ENCODE measurements around the gene VEGFA. TPM values are rescaled to one million over a fixed set of nuclear protein-coding genes. Genes with fewer than 3 reads are reported as not detected.
A peak's percentile ranks its signal among the peaks of the same experiment; 100 is the strongest.

VEGFA gene
- total RNA-seq, 2 donors from 2014 or later, result 102 to 132 TPM

DNA sequence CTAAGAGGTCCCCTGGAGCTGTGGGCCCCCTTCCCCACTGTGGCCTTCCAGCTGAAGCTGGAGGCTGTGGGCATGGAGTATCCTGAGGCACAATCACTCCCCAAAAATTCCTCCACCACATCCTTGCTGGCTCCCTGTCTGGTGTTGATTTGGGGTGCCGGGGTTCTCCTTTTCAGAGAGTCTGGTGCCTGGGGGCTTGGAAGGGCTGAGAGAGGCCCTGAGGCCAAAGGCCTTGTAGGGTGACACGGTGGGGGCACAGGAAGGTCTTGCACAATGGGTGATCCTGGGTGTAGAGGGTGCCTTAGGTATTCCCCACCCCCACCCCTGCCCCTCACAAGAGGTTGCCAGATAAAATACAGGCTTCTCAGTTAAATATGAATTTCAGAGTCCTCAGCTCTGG lies 33.2 kb upstream of the VEGFA start:
- Histone ChIP-seq H3K4me3 (no peak overlapping the region), H3K27ac (peak overlapping the region in 1 of 2 donors; percentile 45), H3K36me3 (no peaks in the 10 kb centered on the region), H3K9me3 (no peaks in the 10 kb centered on the region), H3K4me1 (peaks cover 0 to 7% of the 10 kb centered on the region in 2 donors), H3K27me3 (no peaks in the 10 kb centered on the region)
- no peak for DNase-seq (ENCODE audit: low spot score)
- TF ChIP-seq, protein P1, sequence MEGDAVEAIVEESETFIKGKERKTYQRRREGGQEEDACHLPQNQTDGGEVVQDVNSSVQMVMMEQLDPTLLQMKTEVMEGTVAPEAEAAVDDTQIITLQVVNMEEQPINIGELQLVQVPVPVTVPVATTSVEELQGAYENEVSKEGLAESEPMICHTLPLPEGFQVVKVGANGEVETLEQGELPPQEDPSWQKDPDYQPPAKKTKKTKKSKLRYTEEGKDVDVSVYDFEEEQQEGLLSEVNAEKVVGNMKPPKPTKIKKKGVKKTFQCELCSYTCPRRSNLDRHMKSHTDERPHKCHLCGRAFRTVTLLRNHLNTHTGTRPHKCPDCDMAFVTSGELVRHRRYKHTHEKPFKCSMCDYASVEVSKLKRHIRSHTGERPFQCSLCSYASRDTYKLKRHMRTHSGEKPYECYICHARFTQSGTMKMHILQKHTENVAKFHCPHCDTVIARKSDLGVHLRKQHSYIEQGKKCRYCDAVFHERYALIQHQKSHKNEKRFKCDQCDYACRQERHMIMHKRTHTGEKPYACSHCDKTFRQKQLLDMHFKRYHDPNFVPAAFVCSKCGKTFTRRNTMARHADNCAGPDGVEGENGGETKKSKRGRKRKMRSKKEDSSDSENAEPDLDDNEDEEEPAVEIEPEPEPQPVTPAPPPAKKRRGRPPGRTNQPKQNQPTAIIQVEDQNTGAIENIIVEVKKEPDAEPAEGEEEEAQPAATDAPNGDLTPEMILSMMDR (IDR thresholded peaks at IDR 0.05), result no peak

DNA sequence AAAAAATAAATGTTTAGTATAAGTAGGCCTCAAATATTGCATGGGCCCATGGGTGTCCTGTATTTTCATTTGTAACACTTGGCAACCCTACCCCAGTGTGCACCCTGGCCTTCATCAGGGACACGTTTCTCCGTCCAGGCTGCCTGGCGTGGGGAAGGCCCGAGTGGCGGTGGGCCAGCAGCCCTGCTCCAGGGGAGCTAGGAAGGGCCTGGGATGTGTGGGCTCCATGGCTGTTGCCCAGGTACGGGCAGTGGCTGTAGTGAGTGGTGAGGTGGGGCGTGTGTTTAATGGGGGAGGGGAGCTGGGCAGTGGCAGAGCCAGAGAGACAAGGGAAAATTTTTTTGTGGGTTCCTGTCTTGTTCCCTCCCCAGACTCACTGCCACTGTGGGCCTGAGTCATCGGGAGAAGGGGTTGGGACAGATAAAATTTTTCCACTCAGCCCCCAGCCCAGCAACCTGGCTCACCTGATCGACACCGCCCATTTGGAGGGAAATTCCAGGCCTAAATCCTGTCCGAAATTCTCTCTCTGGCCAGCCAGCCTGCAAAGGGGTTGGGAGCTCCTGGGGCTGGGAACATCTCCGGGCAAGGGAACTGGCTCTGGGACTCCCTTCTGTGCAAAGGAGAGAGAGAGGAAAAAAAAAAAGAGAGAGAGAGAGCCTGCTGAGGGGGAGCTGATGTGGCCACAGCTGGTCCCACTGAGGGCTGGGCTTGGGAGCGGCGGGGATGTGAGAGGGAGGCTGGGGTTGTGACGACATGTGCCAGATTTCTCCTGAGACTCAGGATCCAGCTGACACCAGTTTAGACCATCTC lies 32.5 kb upstream of the VEGFA start:
- H3K36me3 ChIP-seq, result no peaks in the 10 kb centered on the region
- no peak overlapping the region for H3K4me3 ChIP-seq
- TF ChIP-seq, protein P1 (IDR thresholded peaks at IDR 0.05), result no peak
- no peaks in the 10 kb centered on the region for H3K27me3 ChIP-seq
- DNase-seq (ENCODE audit: low spot score), result no peak
- no peaks in the 10 kb centered on the region for H3K9me3 ChIP-seq
- H3K27ac ChIP-seq, result peak overlapping the region; percentile 45 to 56
- H3K4me1 ChIP-seq, result peaks cover 0 to 7% of the 10 kb centered on the region in 2 donors

DNA sequence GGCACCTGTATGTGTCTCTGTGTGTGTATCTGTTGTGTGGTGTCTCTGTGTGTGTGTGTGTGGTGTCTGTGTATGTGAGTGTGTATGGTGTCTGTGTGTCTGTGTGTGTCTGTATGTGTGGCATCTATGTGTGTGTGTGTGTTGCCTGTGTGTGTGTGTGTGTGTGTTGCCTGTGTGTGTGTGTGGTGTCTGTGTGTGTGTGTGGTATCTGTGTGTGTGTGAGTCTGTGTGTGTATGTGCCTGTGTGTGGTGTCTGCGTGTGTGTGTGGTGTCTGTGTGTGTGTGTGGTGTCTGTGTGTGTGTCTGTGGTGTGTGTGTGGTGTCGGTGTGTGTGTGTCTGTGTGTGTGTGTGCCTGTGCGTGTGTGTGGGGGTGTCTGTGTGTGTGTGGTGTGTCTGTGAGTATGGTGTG lies 31.7 kb upstream of the VEGFA start:
- peaks cover 0 to 7% of the 10 kb centered on the region in 2 donors for H3K4me1 ChIP-seq
- H3K9me3 ChIP-seq, result no peaks in the 10 kb centered on the region
- no peak overlapping the region for H3K27ac ChIP-seq
- TF ChIP-seq, protein P1 (IDR thresholded peaks at IDR 0.05), result no peak
- DNase-seq (ENCODE audit: low spot score), result no peak
- no peaks in the 10 kb centered on the region for H3K36me3 ChIP-seq
- no peak overlapping the region for H3K4me3 ChIP-seq
- H3K27me3 ChIP-seq, result no peaks in the 10 kb centered on the region

DNA sequence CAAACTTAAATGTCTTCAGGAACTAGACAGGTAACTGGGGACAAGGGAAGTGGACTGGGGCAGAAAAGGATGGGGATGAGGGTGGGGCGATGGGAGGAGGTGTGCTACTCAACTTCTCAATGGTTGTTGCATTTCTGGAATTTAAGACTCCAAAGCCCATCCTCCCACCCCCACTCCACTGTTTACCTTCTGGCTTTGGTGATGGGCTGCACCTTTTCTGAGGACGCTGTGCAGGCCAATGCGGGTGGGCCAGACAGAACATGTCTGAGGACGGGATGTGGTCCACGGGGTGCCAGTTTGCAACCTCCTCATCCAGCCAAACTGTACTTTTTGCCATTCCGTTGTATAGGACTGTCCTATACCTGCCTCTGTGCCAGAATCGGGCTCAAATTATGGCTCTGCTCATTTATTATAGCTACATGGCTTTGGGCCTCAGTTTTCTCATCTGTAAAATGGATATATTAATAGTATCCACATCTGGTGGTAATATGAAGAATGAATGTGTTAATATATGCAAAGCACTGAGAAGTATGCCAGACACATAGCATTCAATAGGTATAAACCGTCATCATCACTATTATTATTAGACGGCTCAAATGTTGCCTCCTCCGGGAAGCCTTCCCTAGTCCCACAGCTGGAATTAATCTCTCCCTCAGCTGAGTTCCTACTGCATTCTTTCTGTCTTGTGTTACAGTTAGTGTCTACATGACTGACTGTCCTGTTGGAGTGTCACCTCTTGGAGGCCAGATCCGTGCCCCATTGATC lies 31.0 kb upstream of the VEGFA start:
- no peaks in the 10 kb centered on the region for H3K9me3 ChIP-seq
- TF ChIP-seq, protein P1 (IDR thresholded peaks at IDR 0.05), result no peak
- H3K4me1 ChIP-seq, result peaks cover 0 to 7% of the 10 kb centered on the region in 2 donors
- H3K27me3 ChIP-seq, result no peaks in the 10 kb centered on the region
- no peaks in the 10 kb centered on the region for H3K36me3 ChIP-seq
- H3K4me3 ChIP-seq, result no peak overlapping the region
- H3K27ac ChIP-seq, result no peak overlapping the region
- DNase-seq (ENCODE audit: low spot score), result no peak

DNA sequence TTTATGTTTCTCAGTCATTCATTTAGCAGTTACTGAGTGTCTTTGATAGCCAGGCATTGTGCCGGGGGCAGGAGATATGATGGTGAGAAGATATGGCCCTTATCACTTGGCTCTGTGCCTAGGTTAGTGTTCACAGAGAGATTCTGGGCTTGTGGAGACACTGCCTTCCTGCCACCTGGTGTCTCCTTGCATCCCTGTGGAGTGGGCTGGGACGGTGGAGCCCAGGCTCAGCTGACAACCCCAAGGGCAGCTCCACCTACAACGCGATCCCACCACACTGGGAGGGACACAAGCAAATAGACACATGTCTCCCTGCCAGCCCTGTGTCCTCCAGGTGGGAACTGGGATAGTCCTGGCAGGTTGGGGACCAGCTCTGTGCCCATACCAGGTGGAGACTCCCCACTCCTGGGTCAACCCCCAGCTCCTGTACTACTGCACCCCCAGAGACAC lies 30.3 kb upstream of the VEGFA start:
- Histone ChIP-seq H3K4me1 (peaks cover 0 to 7% of the 10 kb centered on the region in 2 donors), H3K9me3 (no peaks in the 10 kb centered on the region), H3K4me3 (no peak overlapping the region), H3K36me3 (no peaks in the 10 kb centered on the region), H3K27ac (no peak overlapping the region), H3K27me3 (no peaks in the 10 kb centered on the region)
- DNase-seq (ENCODE audit: low spot score), result no peak
- TF ChIP-seq, protein P1 (IDR thresholded peaks at IDR 0.05), result no peak

Data from right atrium auricular region (tissue), 2 donors.